ENCODE measurements around the gene ANGPT4. TPM values are rescaled to one million over a fixed set of nuclear protein-coding genes. Genes with fewer than 3 reads are reported as not detected.

Gene ANGPT4
- total and polyA plus RNA-seq, 2 of the 13 experiments (the other 11 are each of a cell fraction or from before 2014, with no cell fraction given) = not detected

DNA sequence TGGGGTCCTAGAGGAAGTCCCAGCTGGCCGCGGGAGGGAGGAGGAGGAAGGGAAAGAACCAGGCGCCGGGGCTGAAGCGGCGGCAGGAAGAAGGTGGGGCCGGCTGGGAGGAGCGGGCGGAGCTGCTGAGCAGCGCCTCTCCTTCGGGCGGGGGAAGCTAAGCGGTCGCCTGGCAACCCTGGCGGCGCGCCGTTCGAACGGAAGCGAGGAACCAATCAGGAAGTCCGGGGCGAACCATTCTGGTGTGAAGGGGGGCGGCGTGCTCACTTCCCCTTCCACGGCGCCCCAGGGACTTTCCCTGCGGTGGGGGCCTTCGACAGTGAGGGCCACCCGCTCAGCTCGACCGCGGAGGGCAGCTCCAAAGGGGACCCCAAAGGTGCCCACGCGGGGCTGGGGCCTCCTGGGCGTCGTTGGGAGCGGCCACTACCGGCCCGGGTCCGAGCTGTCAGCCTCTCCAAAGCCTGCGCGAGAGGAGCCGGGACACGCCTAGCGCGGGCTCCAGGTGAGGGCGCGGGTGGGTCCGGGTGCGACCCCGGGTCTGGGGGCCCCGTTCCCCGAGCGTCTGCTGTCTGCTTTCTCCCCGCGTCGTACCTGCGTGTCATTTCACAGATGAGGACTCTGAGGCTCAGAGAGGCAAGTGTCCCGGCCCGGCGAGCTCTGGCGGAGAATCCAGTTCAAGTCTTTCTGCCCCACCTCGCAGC lies 82.5 kb downstream of the ANGPT4 start, which contains the start of gene FAM110A (continued):
- peak; percentile 31; the same call in 1 of the 2 replicates for TF ChIP-seq ZNF317 (CRISPR knock-in tag; IDR thresholded peaks at IDR 0.05)
- TF ChIP-seq HDAC6 (IDR thresholded peaks at IDR 0.05; ENCODE audit: low read depth, low read length) = no peak
- no peak for TF ChIP-seq RXRB (CRISPR knock-in tag; IDR thresholded peaks at IDR 0.05; ENCODE audit: borderline replicate concordance)
- TF ChIP-seq GABPA (IDR thresholded peaks at IDR 0.05; ENCODE audit: low read depth, low read length) = peak; percentile 50
- peak; percentile 75 for TF ChIP-seq GABPA (CRISPR knock-in tag; IDR thresholded peaks at IDR 0.05; ENCODE audit: low read depth)
- TF ChIP-seq SIX4 (CRISPR knock-in tag; IDR thresholded peaks at IDR 0.05) = 0 out of 2 replicates have a peak, but pooled peaks have one; percentile 26
- no peak for TF ChIP-seq CENPT (CRISPR knock-in tag; IDR thresholded peaks at IDR 0.05; ENCODE audit: low read depth)
- no peak for TF ChIP-seq HHEX (CRISPR knock-in tag; IDR thresholded peaks at IDR 0.05)
- no peak for TF ChIP-seq JARID2 (CRISPR knock-in tag; IDR thresholded peaks at IDR 0.05; ENCODE audit: insufficient replicate concordance)
- TF ChIP-seq ZNF331 (CRISPR knock-in tag; IDR thresholded peaks at IDR 0.05) = 0 out of 2 replicates have a peak, but pooled peaks have one; percentile 1
- no peak for TF ChIP-seq EHMT2 (IDR thresholded peaks at IDR 0.05; ENCODE audit: borderline replicate concordance, low read depth, low read length)
- TF ChIP-seq ZNF180 (CRISPR knock-in tag; IDR thresholded peaks at IDR 0.05; ENCODE audit: borderline replicate concordance, low read depth) = no peak
- no peak; the same call in 1 of the 2 replicates for TF ChIP-seq KMT2A (CRISPR knock-in tag; IDR thresholded peaks at IDR 0.05)
- TF ChIP-seq, protein P1, sequence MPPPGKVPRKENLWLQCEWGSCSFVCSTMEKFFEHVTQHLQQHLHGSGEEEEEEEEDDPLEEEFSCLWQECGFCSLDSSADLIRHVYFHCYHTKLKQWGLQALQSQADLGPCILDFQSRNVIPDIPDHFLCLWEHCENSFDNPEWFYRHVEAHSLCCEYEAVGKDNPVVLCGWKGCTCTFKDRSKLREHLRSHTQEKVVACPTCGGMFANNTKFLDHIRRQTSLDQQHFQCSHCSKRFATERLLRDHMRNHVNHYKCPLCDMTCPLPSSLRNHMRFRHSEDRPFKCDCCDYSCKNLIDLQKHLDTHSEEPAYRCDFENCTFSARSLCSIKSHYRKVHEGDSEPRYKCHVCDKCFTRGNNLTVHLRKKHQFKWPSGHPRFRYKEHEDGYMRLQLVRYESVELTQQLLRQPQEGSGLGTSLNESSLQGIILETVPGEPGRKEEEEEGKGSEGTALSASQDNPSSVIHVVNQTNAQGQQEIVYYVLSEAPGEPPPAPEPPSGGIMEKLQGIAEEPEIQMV (CRISPR knock-in tag; IDR thresholded peaks at IDR 0.05; ENCODE audit: low read depth) = no peak; the same call in 1 of the 2 replicates
- TF ChIP-seq, protein P2, sequence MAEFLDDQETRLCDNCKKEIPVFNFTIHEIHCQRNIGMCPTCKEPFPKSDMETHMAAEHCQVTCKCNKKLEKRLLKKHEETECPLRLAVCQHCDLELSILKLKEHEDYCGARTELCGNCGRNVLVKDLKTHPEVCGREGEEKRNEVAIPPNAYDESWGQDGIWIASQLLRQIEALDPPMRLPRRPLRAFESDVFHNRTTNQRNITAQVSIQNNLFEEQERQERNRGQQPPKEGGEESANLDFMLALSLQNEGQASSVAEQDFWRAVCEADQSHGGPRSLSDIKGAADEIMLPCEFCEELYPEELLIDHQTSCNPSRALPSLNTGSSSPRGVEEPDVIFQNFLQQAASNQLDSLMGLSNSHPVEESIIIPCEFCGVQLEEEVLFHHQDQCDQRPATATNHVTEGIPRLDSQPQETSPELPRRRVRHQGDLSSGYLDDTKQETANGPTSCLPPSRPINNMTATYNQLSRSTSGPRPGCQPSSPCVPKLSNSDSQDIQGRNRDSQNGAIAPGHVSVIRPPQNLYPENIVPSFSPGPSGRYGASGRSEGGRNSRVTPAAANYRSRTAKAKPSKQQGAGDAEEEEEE (CRISPR knock-in tag; IDR thresholded peaks at IDR 0.05; ENCODE audit: borderline replicate concordance) = no peak
- TF ChIP-seq ETV6 (CRISPR knock-in tag; conservative IDR thresholded peaks at IDR 0.05) = no peak
- TF ChIP-seq AGO1 (IDR thresholded peaks at IDR 0.05; ENCODE audit: low read depth, low read length, poor library complexity, severe bottlenecking) = peak; percentile 78
- TF ChIP-seq, protein P3, sequence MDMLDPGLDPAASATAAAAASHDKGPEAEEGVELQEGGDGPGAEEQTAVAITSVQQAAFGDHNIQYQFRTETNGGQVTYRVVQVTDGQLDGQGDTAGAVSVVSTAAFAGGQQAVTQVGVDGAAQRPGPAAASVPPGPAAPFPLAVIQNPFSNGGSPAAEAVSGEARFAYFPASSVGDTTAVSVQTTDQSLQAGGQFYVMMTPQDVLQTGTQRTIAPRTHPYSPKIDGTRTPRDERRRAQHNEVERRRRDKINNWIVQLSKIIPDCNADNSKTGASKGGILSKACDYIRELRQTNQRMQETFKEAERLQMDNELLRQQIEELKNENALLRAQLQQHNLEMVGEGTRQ (IDR thresholded peaks at IDR 0.05; ENCODE audit: low read depth, low read length) = no peak
- TF ChIP-seq, protein P3 (CRISPR knock-in tag; IDR thresholded peaks at IDR 0.05; ENCODE audit: borderline replicate concordance) = no peak
- peak; percentile 83; the same call in 1 of the 2 replicates for TF ChIP-seq NRL (CRISPR knock-in tag; IDR thresholded peaks at IDR 0.05; ENCODE audit: borderline replicate concordance)
- TF ChIP-seq, protein P4, sequence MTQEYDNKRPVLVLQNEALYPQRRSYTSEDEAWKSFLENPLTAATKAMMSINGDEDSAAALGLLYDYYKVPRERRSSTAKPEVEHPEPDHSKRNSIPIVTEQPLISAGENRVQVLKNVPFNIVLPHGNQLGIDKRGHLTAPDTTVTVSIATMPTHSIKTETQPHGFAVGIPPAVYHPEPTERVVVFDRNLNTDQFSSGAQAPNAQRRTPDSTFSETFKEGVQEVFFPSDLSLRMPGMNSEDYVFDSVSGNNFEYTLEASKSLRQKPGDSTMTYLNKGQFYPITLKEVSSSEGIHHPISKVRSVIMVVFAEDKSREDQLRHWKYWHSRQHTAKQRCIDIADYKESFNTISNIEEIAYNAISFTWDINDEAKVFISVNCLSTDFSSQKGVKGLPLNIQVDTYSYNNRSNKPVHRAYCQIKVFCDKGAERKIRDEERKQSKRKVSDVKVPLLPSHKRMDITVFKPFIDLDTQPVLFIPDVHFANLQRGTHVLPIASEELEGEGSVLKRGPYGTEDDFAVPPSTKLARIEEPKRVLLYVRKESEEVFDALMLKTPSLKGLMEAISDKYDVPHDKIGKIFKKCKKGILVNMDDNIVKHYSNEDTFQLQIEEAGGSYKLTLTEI (CRISPR knock-in tag; conservative IDR thresholded peaks at IDR 0.05) = no peak
- TF ChIP-seq GFI1 (CRISPR knock-in tag; IDR thresholded peaks at IDR 0.05; ENCODE audit: borderline replicate concordance) = no peak
